GM19395 (cell line): ENCODE results near the gene OIP5.
"Not testable (repeated sequence)": the region's sequence is repeated elsewhere in the genome, so short reads cannot be mapped to it uniquely, and the experiment has no call there.

Source experiments
- ATAC-seq: cut with Tn5 transposase; IDR thresholded peaks from one replicate; pipeline ENCODE4 v1.9.1; 2021; ENCODE audit warnings: mild to moderate bottlenecking, moderate library complexity; ENCODE audit not compliant: unreplicated experiment

Gene OIP5

GRCh38 chr15:41262571-41262970 lies 69.8 kb downstream of the OIP5 start:
- no peak for ATAC-seq

DNA sequence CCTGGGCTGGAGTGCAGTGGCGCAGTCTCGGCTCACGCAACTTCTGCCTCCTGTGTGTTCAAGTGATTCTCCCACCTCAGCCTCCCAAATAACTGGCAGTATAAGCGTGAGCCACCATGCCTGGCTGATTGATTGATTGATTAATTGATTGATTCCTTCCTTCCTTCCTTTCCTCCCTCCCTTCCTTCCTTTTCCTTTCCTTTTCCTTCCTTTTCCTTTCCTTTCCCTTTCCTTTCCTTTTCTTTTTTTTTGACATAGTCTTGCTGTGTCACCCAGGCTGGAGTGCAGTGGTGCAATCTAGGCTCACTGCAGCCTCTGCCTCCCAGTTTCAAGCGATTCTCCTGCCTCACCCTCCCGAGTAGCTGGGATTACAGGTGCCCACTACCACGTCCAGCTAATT lies 71.5 kb downstream of the OIP5 start:
- ATAC-seq, result not testable (repeated sequence)

GRCh38 chr15:41259546-41260189 lies 72.7 kb downstream of the OIP5 start:
- ATAC-seq, result no peak
